Measurements from ENCODE around the gene TNFRSF1B. TPM values are rescaled to one million over a fixed set of nuclear protein-coding genes. Genes with fewer than 3 reads are reported as not detected.

TNFRSF1B gene
- total and polyA plus RNA-seq, 9 of the 15 experiments (the other 6 are each of a cell fraction or from before 2014, with no cell fraction given), result 8.8 to 91.3 (median 36.0) TPM

- no peak for FAIRE-seq
Measured at GRCh38 chr1:12176298-12177118, 9.7 kb downstream of the TNFRSF1B start.

More at GRCh38 chr1:12176298-12177118, 9.7 kb downstream of the TNFRSF1B start:
- Histone ChIP-seq H2AFZ (ENCODE audit: low read depth, low read length) (no peak overlapping the region), H3K27me3 (ENCODE audit: control insufficient read depth in 2 of 2, insufficient read depth in 2 of 2, low read length in 2 of 2) (no peaks in the 10 kb centered on the region), H3K79me2 (ENCODE audit: control insufficient read depth, insufficient read depth, low read length) (peaks cover 54% of the 10 kb centered on the region), H3K36me3 (ENCODE audit: control insufficient read depth, insufficient read depth, low read length) (peaks cover 28% of the 10 kb centered on the region; the same call in 2 of the 3 replicates), H3K9ac (ENCODE audit: insufficient read depth in 1 of 2, low read depth in 2 of 2, low read length in 2 of 2) (no peak overlapping the region), H3K9me3 (replicated peaks; ENCODE audit: control insufficient read depth, insufficient read depth, low read depth, low read length) (no peaks in the 10 kb centered on the region), H4K20me1 (replicated peaks; ENCODE audit: control insufficient read depth, insufficient read depth, low read length) (peaks cover 41% of the 10 kb centered on the region), H3K27ac (ENCODE audit: extremely low read depth, low read depth, low read length) (no peak overlapping the region), H3K4me2 (ENCODE audit: insufficient read depth, low read length) (no peak overlapping the region), H3K9me1 (ENCODE audit: control insufficient read depth, insufficient read depth, low read length) (peaks cover 5% of the 10 kb centered on the region), H3K4me3 (no peak overlapping the region), H3K4me1 (replicated peaks in 1 of 2; ENCODE audit: control insufficient read depth in 2 of 2, insufficient read depth in 2 of 2, low read length in 2 of 2) (peaks cover 34 to 54% of the 10 kb centered on the region in 2 experiments)
- CTCF ChIA-PET (ENCODE audit: low intra/inter-chr PET ratio), result no interaction called here
- ATAC-seq, result no peak
- intact Hi-C loops (cut with micrococcal nuclease), result no loop called here
- TF ChIP-seq HDAC2 (IDR thresholded peaks at IDR 0.05) (peak; percentile 48; the same call in 1 of the 2 replicates), JUN (IDR thresholded peaks at IDR 0.05; ENCODE audit: borderline replicate concordance, low read depth, low read length) (no peak), JUN (CRISPR knock-in tag; IDR thresholded peaks at IDR 0.05; ENCODE audit: borderline replicate concordance) (0 out of 2 replicates have a peak, but pooled peaks have one; percentile 53), BCOR (IDR thresholded peaks at IDR 0.05) (peak; percentile 84; the same call in 1 of the 2 replicates), NKRF (IDR thresholded peaks at IDR 0.05; ENCODE audit: borderline replicate concordance) (no peak), STAG1 (CRISPR knock-in tag; IDR thresholded peaks at IDR 0.05; ENCODE audit: borderline replicate concordance) (0 out of 2 replicates have a peak, but pooled peaks have one; percentile 12), SMARCA5 (IDR thresholded peaks at IDR 0.05) (peak; percentile 63; the same call in 1 of the 2 replicates), PHF20 (IDR thresholded peaks at IDR 0.05; ENCODE audit: partially characterized antibody) (peak; percentile 16), MAX (CRISPR knock-in tag; IDR thresholded peaks at IDR 0.05) (peak; percentile 51; the same call in 1 of the 2 replicates), RCOR1 (IDR thresholded peaks at IDR 0.05; ENCODE audit: borderline replicate concordance in 1 of 2, low read depth in 2 of 2, low read length in 2 of 2) (peak in 1 of 2 experiments; percentile 36; a peak in 1 of 4 replicates), GATAD2A (IDR thresholded peaks at IDR 0.05) (no peak), ADNP (tag; IDR thresholded peaks at IDR 0.05) (peak; percentile 94), CBX1 (IDR thresholded peaks at IDR 0.05; ENCODE audit: low read depth) (0 out of 2 replicates have a peak, but pooled peaks have one; percentile 12), KDM1A (IDR thresholded peaks at IDR 0.05) (peak; percentile 80 to 83), U2AF1 (optimal IDR thresholded peaks at IDR 0.05; ENCODE audit: low read depth, low read length) (no peak), RBM25 (IDR thresholded peaks at IDR 0.05; ENCODE audit: low read depth, low read length, severe bottlenecking) (peak; percentile 77), ZNF695 (CRISPR knock-in tag; IDR thresholded peaks at IDR 0.05) (no peak)
- no peak for DNase-seq (ENCODE audit: extremely low read depth in 1 of 4, low spot score in 3 of 4)
- BruUV-seq (replicated peaks), result no TSS peak
- 85% methylated on average over 5 of the region's 6 CpGs for whole genome bisulfite sequencing (ENCODE audit: insufficient coverage, low coverage, missing lambda C conversion rate)
- POLR2A ChIA-PET, result interaction anchor here (0.6 to 1.7 kb wide), 3 partner anchors 10 to 79 kb away, joined by 3 to 9 read pairs (median 3); partner anchors contain the start of gene TNFRSF1B
- in situ Hi-C loops (cut with MboI), result no loop called here
